22Rv1 (cell line): ENCODE data around the gene SUPT3H.

ENCODE experiments used
- ZFX ChIP-seq: fragments of 450-650 bp; IDR thresholded peaks from 2 replicates; pipeline ENCODE4 v1.6.1; 2017; ENCODE audit warnings: antibody characterized with exemption, borderline replicate concordance
- TF ChIP-seq, protein P1 (sequence below): fragments of 450-650 bp; IDR thresholded peaks from 2 replicates; pipeline ENCODE4 v1.5.1; 2017; ENCODE audit warnings: mild to moderate bottlenecking

GRCh38 chr6:45398075-45398813, 20.5 kb upstream of the SUPT3H start:
- TF ChIP-seq, protein P1, sequence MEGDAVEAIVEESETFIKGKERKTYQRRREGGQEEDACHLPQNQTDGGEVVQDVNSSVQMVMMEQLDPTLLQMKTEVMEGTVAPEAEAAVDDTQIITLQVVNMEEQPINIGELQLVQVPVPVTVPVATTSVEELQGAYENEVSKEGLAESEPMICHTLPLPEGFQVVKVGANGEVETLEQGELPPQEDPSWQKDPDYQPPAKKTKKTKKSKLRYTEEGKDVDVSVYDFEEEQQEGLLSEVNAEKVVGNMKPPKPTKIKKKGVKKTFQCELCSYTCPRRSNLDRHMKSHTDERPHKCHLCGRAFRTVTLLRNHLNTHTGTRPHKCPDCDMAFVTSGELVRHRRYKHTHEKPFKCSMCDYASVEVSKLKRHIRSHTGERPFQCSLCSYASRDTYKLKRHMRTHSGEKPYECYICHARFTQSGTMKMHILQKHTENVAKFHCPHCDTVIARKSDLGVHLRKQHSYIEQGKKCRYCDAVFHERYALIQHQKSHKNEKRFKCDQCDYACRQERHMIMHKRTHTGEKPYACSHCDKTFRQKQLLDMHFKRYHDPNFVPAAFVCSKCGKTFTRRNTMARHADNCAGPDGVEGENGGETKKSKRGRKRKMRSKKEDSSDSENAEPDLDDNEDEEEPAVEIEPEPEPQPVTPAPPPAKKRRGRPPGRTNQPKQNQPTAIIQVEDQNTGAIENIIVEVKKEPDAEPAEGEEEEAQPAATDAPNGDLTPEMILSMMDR: no peak
- TF ChIP-seq ZFX: no peak
